H9 (cell line): Measurements from ENCODE around the gene MEI4. TPM values are rescaled to one million over a fixed set of nuclear protein-coding genes. Genes with fewer than 3 reads are reported as not detected.

Source experiments
- DNase-seq: peaks from one replicate; pipeline ENCODE4 v3.0.0-alpha.2; 2017
- H2AFZ ChIP-seq: one replicate; pipeline ENCODE4 v1.6.1; 2013; ENCODE audit warnings: mild to moderate bottlenecking, low read length, control low read depth, moderate library complexity
- H2AK5ac ChIP-seq: 2 replicates; pipeline ENCODE4 v1.6.1; 2013; ENCODE audit warnings: low read length, control low read depth, mixed read lengths; ENCODE audit not compliant: insufficient read length
- H2BK120ac ChIP-seq: one replicate; pipeline ENCODE4 v1.6.1; 2013; ENCODE audit warnings: low read depth, mild to moderate bottlenecking, low read length, control low read depth, inconsistent platforms; ENCODE audit not compliant: poor library complexity, severe bottlenecking
- H2BK12ac ChIP-seq: 2 replicates; pipeline ENCODE4 v1.6.1; 2013; ENCODE audit warnings: low read length, control low read depth, mixed read lengths, low read depth; ENCODE audit not compliant: insufficient read length
- H2BK15ac ChIP-seq: 2 replicates; pipeline ENCODE4 v1.6.1; 2013; ENCODE audit warnings: low read depth, low read length, control low read depth
- H2BK20ac ChIP-seq: one replicate; pipeline ENCODE4 v1.6.1; 2013; ENCODE audit warnings: low read depth, mild to moderate bottlenecking, low read length, control low read depth, inconsistent platforms; ENCODE audit not compliant: poor library complexity, severe bottlenecking
- H2BK5ac ChIP-seq: 2 replicates; pipeline ENCODE4 v1.6.1; 2013; ENCODE audit warnings: low read length, control low read depth, mixed read lengths; ENCODE audit not compliant: insufficient read length
- H3K14ac ChIP-seq: 2 replicates; pipeline ENCODE4 v1.6.1; 2013; ENCODE audit warnings: low read length, control low read depth; ENCODE audit not compliant: insufficient read depth
- H3K18ac ChIP-seq: 2 replicates; pipeline ENCODE4 v1.6.1; 2013; ENCODE audit warnings: low read depth, mild to moderate bottlenecking, mixed read lengths, low read length, control low read depth; ENCODE audit not compliant: insufficient read length
- H3K23ac ChIP-seq: 2 replicates; pipeline ENCODE4 v1.6.1; 2013; ENCODE audit warnings: low read length, control low read depth, mixed read lengths, low read depth; ENCODE audit not compliant: insufficient read length
- H3K23me2 ChIP-seq: 2 replicates; pipeline ENCODE4 v1.6.1; 2013; ENCODE audit warnings: low read depth, mild to moderate bottlenecking, mixed read lengths, low read length, control low read depth; ENCODE audit not compliant: insufficient read length, poor library complexity, severe bottlenecking
- H3K27ac ChIP-seq: 2 replicates; pipeline ENCODE4 v1.5.1; 2013; ENCODE audit warnings: low read length, control low read depth, mixed read lengths, low read depth; ENCODE audit not compliant: insufficient read length
- H3K27me3 ChIP-seq: 2 replicates; pipeline ENCODE4 v1.6.1; 2013; ENCODE audit warnings: low read length, control low read depth, inconsistent platforms; ENCODE audit not compliant: insufficient read depth
- H3K4ac ChIP-seq: 2 replicates; pipeline ENCODE4 v1.6.1; 2013; ENCODE audit warnings: low read depth, mild to moderate bottlenecking, control low read depth, inconsistent platforms, low read length, moderate library complexity
- H3K4me1 ChIP-seq: 2 replicates; pipeline ENCODE4 v1.6.1; 2013; ENCODE audit warnings: low read length, control low read depth, inconsistent platforms; ENCODE audit not compliant: insufficient read depth
- H3K4me2 ChIP-seq: 2 replicates; pipeline ENCODE4 v1.6.1; 2013; ENCODE audit warnings: low read length, control low read depth, mixed read lengths; ENCODE audit not compliant: insufficient read length, insufficient read depth
- H3K56ac ChIP-seq: 2 replicates; pipeline ENCODE4 v1.6.1; 2013; ENCODE audit warnings: low read depth, mild to moderate bottlenecking, mixed read lengths, low read length, control low read depth; ENCODE audit not compliant: insufficient read length
- H3K79me1 ChIP-seq: 2 replicates; pipeline ENCODE4 v1.6.1; 2013; ENCODE audit warnings: low read depth, mild to moderate bottlenecking, moderate library complexity, low read length, control low read depth, inconsistent platforms; ENCODE audit not compliant: insufficient read depth, poor library complexity, severe bottlenecking
- H3K79me2 ChIP-seq: 2 replicates; pipeline ENCODE4 v1.6.1; 2013; ENCODE audit warnings: low read length, control low read depth, inconsistent platforms; ENCODE audit not compliant: insufficient read depth
- H3K9ac ChIP-seq: 2 replicates; pipeline ENCODE4 v1.6.1; 2013; ENCODE audit warnings: low read length, control low read depth, mixed read lengths; ENCODE audit not compliant: insufficient read length; ENCODE audit errors: extremely low read depth
- H3K9me3 ChIP-seq: one replicate; pipeline ENCODE4 v1.6.1; 2013; ENCODE audit warnings: low read depth, low read length, inconsistent platforms; ENCODE audit not compliant: control insufficient read depth
- H3T11ph ChIP-seq: one replicate; pipeline ENCODE4 v1.6.1; 2013; ENCODE audit warnings: mild to moderate bottlenecking, low read length, control low read depth, inconsistent platforms
- H4K20me1 ChIP-seq: one replicate; pipeline ENCODE4 v1.6.1; 2013; ENCODE audit not compliant: control insufficient read depth, insufficient read length, insufficient read depth
- H4K5ac ChIP-seq: 2 replicates; pipeline ENCODE4 v1.6.1; 2013; ENCODE audit warnings: low read depth, mild to moderate bottlenecking, mixed read lengths, low read length, control low read depth; ENCODE audit not compliant: insufficient read length
- H4K8ac ChIP-seq: replicated peaks from 2 replicates; pipeline ENCODE4 v1.6.1; 2013; ENCODE audit warnings: low read length, control low read depth, mixed read lengths, low read depth; ENCODE audit not compliant: insufficient read length
- H4K91ac ChIP-seq: 2 replicates; pipeline ENCODE4 v1.6.1; 2013; ENCODE audit warnings: low read depth, mild to moderate bottlenecking, moderate library complexity, mixed read lengths, low read length, control low read depth; ENCODE audit not compliant: insufficient read length
- H3K27ac Mint-ChIP-seq, 3 experiments: 2 replicates in 2 of 3; 3 replicates in 1 of 3; pipeline ENCODE4 v1.8.0; 2020 to 2021; ENCODE audit warnings: mixed read lengths in 3 of 3, mild to moderate bottlenecking in 1 of 3, moderate library complexity in 1 of 3
- H3K27me3 Mint-ChIP-seq: 2 replicates; pipeline ENCODE4 v1.8.0; 2021; ENCODE audit warnings: low read depth, mild to moderate bottlenecking, moderate library complexity, mixed read lengths
- H3K36me3 Mint-ChIP-seq, 3 experiments: 2 replicates in 2 of 3; 3 replicates in 1 of 3; pipeline ENCODE4 v1.8.0; 2020 to 2021; ENCODE audit warnings: low read depth in 3 of 3, mixed read lengths in 3 of 3; ENCODE audit not compliant: insufficient read depth in 1 of 3
- H3K4me1 Mint-ChIP-seq, 2 experiments: 2 replicates each; pipeline ENCODE4 v1.8.0; 2020; ENCODE audit warnings: mixed read lengths in 2 of 2
- H3K4me3 Mint-ChIP-seq, 2 experiments: 2 replicates in 1 of 2; 3 replicates in 1 of 2; pipeline ENCODE4 v1.8.0; 2020 to 2021; ENCODE audit warnings: mild to moderate bottlenecking in 2 of 2, mixed read lengths in 2 of 2, moderate library complexity in 1 of 2
- H3K9me3 Mint-ChIP-seq, 2 experiments: 2 replicates in 1 of 2; 3 replicates in 1 of 2; pipeline ENCODE4 v1.8.0; 2020; ENCODE audit warnings: mild to moderate bottlenecking in 2 of 2, mixed read lengths in 2 of 2, moderate library complexity in 1 of 2
- WGBS: extraction: QIAGEN DNeasy Blood & Tissue Kit; methylation state at CpG from one replicate; pipeline ENCODE4 v1.1.7; 2013; ENCODE audit warnings: missing lambda C conversion rate, low lambda C conversion rate, mixed read lengths; ENCODE audit not compliant: insufficient read length; ENCODE audit errors: extremely low coverage; 5-methylcytosine and 5-hydroxymethylcytosine counted together
- total RNA-seq: library from RNA; stranded (reverse); gene quantifications from 2 replicates; pipeline ENCODE4 v1.2.1, GENCODE V29; 2021
- TF ChIP-seq, protein P1 (sequence below): fragments of 200-600 bp; sonication (generic); conservative IDR thresholded peaks from 3 replicates; pipeline ENCODE4 v1.8.0; 2021; ENCODE audit warnings: antibody characterized with exemption, mild to moderate bottlenecking

MEI4 gene
- total RNA-seq, 1 experiment from 2014 or later: 0.55 TPM

GRCh38 chr6:77630014-77630413 lies 22.8 kb upstream of the MEI4 start:
- Histone ChIP-seq H3K9me3 (no peaks in the 10 kb centered on the region), H3T11ph (no peak overlapping the region), H3K27ac (no peak overlapping the region), H2BK5ac (no peak overlapping the region), H3K4me2 (no peak overlapping the region), H4K8ac (no peak overlapping the region), H2AK5ac (no peak overlapping the region), H3K27me3 (no peaks in the 10 kb centered on the region), H3K79me2 (no peaks in the 10 kb centered on the region), H2AFZ (no peak overlapping the region), H2BK15ac (no peak overlapping the region), H3K23me2 (no peaks in the 10 kb centered on the region), H3K18ac (no peak overlapping the region), H3K4ac (no peak overlapping the region), H3K9ac (no peak overlapping the region), H4K5ac (no peak overlapping the region), H4K91ac (no peak overlapping the region), H2BK12ac (no peak overlapping the region), H3K4me1 (no peaks in the 10 kb centered on the region), H3K23ac (no peak overlapping the region), H3K56ac (no peak overlapping the region), H3K14ac (no peak overlapping the region), H4K20me1 (no peaks in the 10 kb centered on the region), H2BK20ac (no peak overlapping the region), H2BK120ac (no peak overlapping the region), H3K79me1 (no peaks in the 10 kb centered on the region)
- DNase-seq: no peak
- H3K27me3 Mint-ChIP-seq: no peaks in the 10 kb centered on the region
- no peak overlapping the region; a peak in 1 of 7 replicates for H3K27ac Mint-ChIP-seq
- no CpG with 5 or more reads among the region's 2 CpGs for WGBS
- no peaks in the 10 kb centered on the region; a peak in 2 of 5 replicates for H3K9me3 Mint-ChIP-seq
- 0 out of 7 replicates have a peak, but pooled peaks cover 0 to 2% (median 0%) of the 10 kb centered on the region in 3 experiments for H3K36me3 Mint-ChIP-seq
- no peaks in the 10 kb centered on the region for H3K4me1 Mint-ChIP-seq
- H3K4me3 Mint-ChIP-seq: no peak overlapping the region
- TF ChIP-seq, protein P1, sequence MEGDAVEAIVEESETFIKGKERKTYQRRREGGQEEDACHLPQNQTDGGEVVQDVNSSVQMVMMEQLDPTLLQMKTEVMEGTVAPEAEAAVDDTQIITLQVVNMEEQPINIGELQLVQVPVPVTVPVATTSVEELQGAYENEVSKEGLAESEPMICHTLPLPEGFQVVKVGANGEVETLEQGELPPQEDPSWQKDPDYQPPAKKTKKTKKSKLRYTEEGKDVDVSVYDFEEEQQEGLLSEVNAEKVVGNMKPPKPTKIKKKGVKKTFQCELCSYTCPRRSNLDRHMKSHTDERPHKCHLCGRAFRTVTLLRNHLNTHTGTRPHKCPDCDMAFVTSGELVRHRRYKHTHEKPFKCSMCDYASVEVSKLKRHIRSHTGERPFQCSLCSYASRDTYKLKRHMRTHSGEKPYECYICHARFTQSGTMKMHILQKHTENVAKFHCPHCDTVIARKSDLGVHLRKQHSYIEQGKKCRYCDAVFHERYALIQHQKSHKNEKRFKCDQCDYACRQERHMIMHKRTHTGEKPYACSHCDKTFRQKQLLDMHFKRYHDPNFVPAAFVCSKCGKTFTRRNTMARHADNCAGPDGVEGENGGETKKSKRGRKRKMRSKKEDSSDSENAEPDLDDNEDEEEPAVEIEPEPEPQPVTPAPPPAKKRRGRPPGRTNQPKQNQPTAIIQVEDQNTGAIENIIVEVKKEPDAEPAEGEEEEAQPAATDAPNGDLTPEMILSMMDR: no peak
